Tibial nerve (tissue), 3 donors: ENCODE measurements around the gene CA12.

Experiments
- POLR2A ChIP-seq, 2 donors: fragments of 450-650 bp; IDR thresholded peaks; one replicate each; pipeline ENCODE4 v1.6.1; 2017; ENCODE audit warnings: antibody characterized with exemption in 2 of 2, mild to moderate bottlenecking in 2 of 2, moderate library complexity in 2 of 2
- TF ChIP-seq, protein P1 (sequence below), 5 experiments: fragments of 200-600 bp in 3 of 5; fragments of 450-650 bp in 2 of 5; sonication (generic) in 3 of 5; IDR thresholded peaks; one replicate each; pipeline ENCODE4 v1.5.1; 2016 to 2019; ENCODE audit warnings: antibody characterized with exemption in 5 of 5, mild to moderate bottlenecking in 3 of 5, moderate library complexity in 2 of 5

DNA sequence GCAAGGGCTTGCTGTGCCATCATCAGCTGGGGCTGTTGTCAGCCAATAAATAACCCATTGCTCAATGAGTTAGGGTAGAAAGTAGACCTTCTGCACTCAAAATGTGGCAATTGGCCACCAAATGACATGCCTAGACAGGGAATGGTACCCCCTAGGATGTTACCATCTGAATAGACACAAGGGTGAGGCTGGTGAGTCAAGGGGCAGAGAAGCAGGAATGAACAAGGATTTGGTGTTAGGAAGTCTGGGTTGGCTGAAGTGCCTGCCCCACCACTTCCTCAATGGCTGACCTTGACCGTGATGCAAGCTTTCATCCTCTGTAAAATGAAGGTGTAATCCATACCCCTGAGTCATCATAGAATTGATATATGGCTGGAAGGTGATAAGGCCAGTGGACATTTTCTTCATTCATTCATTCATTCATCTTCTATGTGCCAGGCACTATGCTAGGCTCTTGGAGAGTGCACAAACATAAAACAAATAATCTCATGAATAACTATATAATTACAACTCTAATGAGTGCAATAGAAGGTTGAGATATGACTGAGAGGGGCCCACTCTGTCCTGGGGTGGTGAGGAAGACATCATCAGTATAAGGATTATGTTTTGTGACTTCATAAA is 4.4 kb upstream of the CA12 start:
- TF ChIP-seq, protein P1, sequence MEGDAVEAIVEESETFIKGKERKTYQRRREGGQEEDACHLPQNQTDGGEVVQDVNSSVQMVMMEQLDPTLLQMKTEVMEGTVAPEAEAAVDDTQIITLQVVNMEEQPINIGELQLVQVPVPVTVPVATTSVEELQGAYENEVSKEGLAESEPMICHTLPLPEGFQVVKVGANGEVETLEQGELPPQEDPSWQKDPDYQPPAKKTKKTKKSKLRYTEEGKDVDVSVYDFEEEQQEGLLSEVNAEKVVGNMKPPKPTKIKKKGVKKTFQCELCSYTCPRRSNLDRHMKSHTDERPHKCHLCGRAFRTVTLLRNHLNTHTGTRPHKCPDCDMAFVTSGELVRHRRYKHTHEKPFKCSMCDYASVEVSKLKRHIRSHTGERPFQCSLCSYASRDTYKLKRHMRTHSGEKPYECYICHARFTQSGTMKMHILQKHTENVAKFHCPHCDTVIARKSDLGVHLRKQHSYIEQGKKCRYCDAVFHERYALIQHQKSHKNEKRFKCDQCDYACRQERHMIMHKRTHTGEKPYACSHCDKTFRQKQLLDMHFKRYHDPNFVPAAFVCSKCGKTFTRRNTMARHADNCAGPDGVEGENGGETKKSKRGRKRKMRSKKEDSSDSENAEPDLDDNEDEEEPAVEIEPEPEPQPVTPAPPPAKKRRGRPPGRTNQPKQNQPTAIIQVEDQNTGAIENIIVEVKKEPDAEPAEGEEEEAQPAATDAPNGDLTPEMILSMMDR (IDR thresholded peaks at IDR 0.05) = no peak
- no peak for TF ChIP-seq POLR2A (IDR thresholded peaks at IDR 0.05)
